B cell (primary cell): Measurements from ENCODE around the gene EDAR. TPM values are rescaled to one million over a fixed set of nuclear protein-coding genes. Genes with fewer than 3 reads are reported as not detected.

ENCODE experiments used
- ATAC-seq: fragments of 200-7000 bp; cut with Tn5 transposase; one replicate; pipeline ENCODE4 v1.10.0; 2021; ENCODE audit warnings: low read depth, mild to moderate bottlenecking, moderate number of reproducible peaks, moderate library complexity
- CTCF ChIA-PET: fragments of 350-600 bp; sonication (Branson Sonifier 250); formaldehyde crosslinking; loops from one replicate; lab custom pipeline; 2021; ENCODE audit warnings: antibody characterized with exemption, inconsistent platforms; lab: Charles Lee
- POLR2A ChIA-PET: fragments of 350-600 bp; sonication (Branson Sonifier 250); formaldehyde crosslinking; loops from one replicate; lab custom pipeline; 2021; ENCODE audit warnings: antibody characterized with exemption; lab: Charles Lee
- DNase-seq: peaks from one replicate; pipeline ENCODE4 v3.0.0; 2013
- H2AFZ ChIP-seq: 2 replicates; pipeline ENCODE4 v1.6.1; 2012; ENCODE audit warnings: mild to moderate bottlenecking, low read depth, low read length; ENCODE audit not compliant: insufficient read depth, poor library complexity, severe bottlenecking
- H3K27ac ChIP-seq, 2 donors: 1 replicate in 1 of 2; 2 replicates in 1 of 2; pipeline ENCODE4 v1.5.1; 2012 to 2013; ENCODE audit warnings: low read length in 2 of 2, mild to moderate bottlenecking in 2 of 2, moderate library complexity in 1 of 2
- H3K27me3 ChIP-seq, 4 experiments: fragments of 200-600 bp in 1 of 4; sonication (generic) in 1 of 4; replicated peaks in 1 of 4; 1 replicate in 2 of 4; 2 replicates in 2 of 4; pipeline versions ENCODE4 v1.6.1 to v1.7.0; 2013 to 2016; ENCODE audit warnings: low read length in 3 of 4, mild to moderate bottlenecking in 2 of 4, mixed read lengths in 1 of 4, moderate library complexity in 1 of 4; ENCODE audit not compliant: insufficient read depth in 4 of 4, control insufficient read depth in 3 of 4; ENCODE audit errors: control extremely low read depth in 1 of 4
- H3K36me3 ChIP-seq, 2 experiments: replicated peaks in 1 of 2; 1 replicate in 1 of 2; 2 replicates in 1 of 2; pipeline versions ENCODE4 v1.6.1 to v1.7.1; 2013; ENCODE audit warnings: low read length in 1 of 2; ENCODE audit not compliant: insufficient read depth in 2 of 2, control insufficient read depth in 1 of 2; ENCODE audit errors: control extremely low read depth in 1 of 2, extremely low read depth in 1 of 2
- H3K4me1 ChIP-seq, 2 donors: fragments of 200-600 bp in 1 of 2; sonication (generic) in 1 of 2; 1 replicate in 1 of 2; 2 replicates in 1 of 2; pipeline versions ENCODE4 v1.5.1 to v1.6.1; 2013 to 2017; ENCODE audit warnings: low read length in 2 of 2; ENCODE audit not compliant: control insufficient read depth in 2 of 2, insufficient read depth in 2 of 2
- H3K4me2 ChIP-seq: replicated peaks from 2 replicates; pipeline ENCODE3; 2012; ENCODE audit warnings: mild to moderate bottlenecking, low read depth, low read length; ENCODE audit not compliant: poor library complexity, severe bottlenecking
- H3K4me3 ChIP-seq, 5 experiments: fragments of 200-600 bp in 1 of 5; sonication (generic) in 1 of 5; 1 replicate in 3 of 5; 2 replicates in 2 of 5; pipeline versions ENCODE4 v1.5.1 to v1.7.0; 2011 to 2016; ENCODE audit warnings: low read length in 4 of 5, mild to moderate bottlenecking in 4 of 5, low read depth in 2 of 5, control low read depth in 1 of 5, moderate library complexity in 1 of 5; ENCODE audit not compliant: insufficient read depth in 1 of 5; ENCODE audit errors: control extremely low read depth in 1 of 5, extremely low read depth in 1 of 5
- H3K79me2 ChIP-seq: fragments of 200-600 bp; sonication (generic); one replicate; pipeline ENCODE4 v1.6.0; 2016; ENCODE audit warnings: low read length; ENCODE audit not compliant: control insufficient read depth, insufficient read depth
- H3K9ac ChIP-seq: fragments of 200-600 bp; sonication (generic); 2 replicates; pipeline ENCODE4 v1.6.1; 2017; ENCODE audit warnings: mild to moderate bottlenecking, low read length, moderate library complexity
- H3K9me3 ChIP-seq, 3 donors: one replicate each; pipeline versions ENCODE4 v1.6.1 to v1.7.1; 2013; ENCODE audit warnings: low read length in 2 of 3; ENCODE audit not compliant: control insufficient read depth in 2 of 3, insufficient read depth in 1 of 3; ENCODE audit errors: control extremely low read depth in 1 of 3
- H4K20me1 ChIP-seq: 2 replicates; pipeline ENCODE4 v1.6.0; 2012; ENCODE audit warnings: mild to moderate bottlenecking, low read length; ENCODE audit not compliant: insufficient read depth, control insufficient read depth, poor library complexity, severe bottlenecking
- H3K27ac Mint-ChIP-seq: one replicate; pipeline ENCODE4 v1.8.0; 2021; ENCODE audit warnings: mixed read lengths
- H3K27me3 Mint-ChIP-seq: one replicate; pipeline ENCODE4 v1.8.0; 2021; ENCODE audit warnings: mixed read lengths
- H3K4me1 Mint-ChIP-seq: one replicate; pipeline ENCODE4 v1.8.0; 2021; ENCODE audit warnings: mixed read lengths
- H3K4me3 Mint-ChIP-seq: one replicate; pipeline ENCODE4 v1.8.0; 2021; ENCODE audit warnings: mixed read lengths
- H3K9me3 Mint-ChIP-seq: one replicate; pipeline ENCODE4 v1.8.0; 2022; ENCODE audit warnings: mixed read lengths; ENCODE audit not compliant: insufficient read depth
- EZH2 ChIP-seq: IDR thresholded peaks from 2 replicates; pipeline ENCODE4 v1.6.1; 2012; ENCODE audit warnings: borderline replicate concordance, low read depth, mild to moderate bottlenecking, moderate library complexity, low read length; ENCODE audit not compliant: insufficient read depth, poor library complexity, severe bottlenecking
- WGBS: methylation state at CpG from one replicate; pipeline ENCODE4 v1.1.5; 2013; ENCODE audit warnings: missing lambda C conversion rate; ENCODE audit not compliant: insufficient coverage; 5-methylcytosine and 5-hydroxymethylcytosine counted together
- intact Hi-C: fragments of 100-400 bp; cut with micrococcal nuclease; formaldehyde crosslinking; loops from one replicate; pipeline ENCODE4 v1.10.0; 2022
- polyA plus RNA-seq: library from polyadenylated mRNA; depleted of rRNA; stranded (reverse); fragments of >200 nt; gene quantifications from 2 replicates; pipeline ENCODE4 v1.2.3, GENCODE V29; 2012
- total RNA-seq, 2 donors: library from RNA; stranded (reverse); fragments of 120-200 nt in 1 of 2; gene quantifications; 1 replicate in 1 of 2; 2 replicates in 1 of 2; pipeline versions ENCODE4 v1.2.3 to v1.2.4, GENCODE V29; 2013 to 2022
- TF ChIP-seq, protein P1 (sequence below): fragments of 200-600 bp; IDR thresholded peaks from one replicate; pipeline ENCODE4 v1.8.0; 2022; ENCODE audit warnings: antibody characterized with exemption, mild to moderate bottlenecking

EDAR gene
- total and polyA plus RNA-seq, 2 donors (not counting 1 experiment from before 2014, with no cell fraction given): 0.03 TPM; not detected in 1

DNA sequence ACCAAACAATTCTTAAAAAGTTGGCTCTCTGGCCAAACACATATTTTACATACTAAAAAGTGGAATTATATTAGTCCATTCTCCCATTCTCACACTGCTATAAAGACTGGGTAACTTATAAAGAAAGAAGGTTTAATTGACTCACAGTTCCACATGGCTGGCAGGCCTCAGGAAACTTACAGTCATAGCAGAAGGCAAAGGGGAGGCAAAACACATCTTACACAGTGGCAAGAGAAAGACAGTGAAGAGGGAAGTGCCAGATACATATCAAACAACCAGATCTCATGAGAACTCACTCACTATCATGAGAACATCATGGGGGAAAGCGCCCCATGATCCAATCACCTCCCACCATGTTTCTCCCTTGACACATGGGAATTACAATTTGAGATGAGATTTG, 42.6 kb downstream of the EDAR start:
- H3K4me2 ChIP-seq: no peak overlapping the region
- no peak overlapping the region for H3K27ac ChIP-seq
- Mint-ChIP-seq H3K27me3 (no peaks in the 10 kb centered on the region), H3K4me3 (no peak overlapping the region), H3K27ac (no peak overlapping the region), H3K9me3 (peaks cover 9% of the 10 kb centered on the region), H3K4me1 (no peaks in the 10 kb centered on the region)
- ChIA-PET CTCF (no interaction called here), POLR2A (no interaction called here)
- no peaks in the 10 kb centered on the region for H3K4me1 ChIP-seq
- no CpG with 5 or more reads among the region's 1 CpG for WGBS
- H3K9me3 ChIP-seq: peaks cover 0 to 34% (median 14%) of the 10 kb centered on the region in 3 donors
- H3K27me3 ChIP-seq: peaks cover 0 to 2% (median 0%) of the 10 kb centered on the region in 4 experiments
- no peak overlapping the region for H3K4me3 ChIP-seq
- H2AFZ ChIP-seq: no peak overlapping the region
- no peak overlapping the region for H3K9ac ChIP-seq
- intact Hi-C loops: no loop called here
- no peaks in the 10 kb centered on the region for H4K20me1 ChIP-seq
- no peak for ATAC-seq
- TF ChIP-seq, protein P1, sequence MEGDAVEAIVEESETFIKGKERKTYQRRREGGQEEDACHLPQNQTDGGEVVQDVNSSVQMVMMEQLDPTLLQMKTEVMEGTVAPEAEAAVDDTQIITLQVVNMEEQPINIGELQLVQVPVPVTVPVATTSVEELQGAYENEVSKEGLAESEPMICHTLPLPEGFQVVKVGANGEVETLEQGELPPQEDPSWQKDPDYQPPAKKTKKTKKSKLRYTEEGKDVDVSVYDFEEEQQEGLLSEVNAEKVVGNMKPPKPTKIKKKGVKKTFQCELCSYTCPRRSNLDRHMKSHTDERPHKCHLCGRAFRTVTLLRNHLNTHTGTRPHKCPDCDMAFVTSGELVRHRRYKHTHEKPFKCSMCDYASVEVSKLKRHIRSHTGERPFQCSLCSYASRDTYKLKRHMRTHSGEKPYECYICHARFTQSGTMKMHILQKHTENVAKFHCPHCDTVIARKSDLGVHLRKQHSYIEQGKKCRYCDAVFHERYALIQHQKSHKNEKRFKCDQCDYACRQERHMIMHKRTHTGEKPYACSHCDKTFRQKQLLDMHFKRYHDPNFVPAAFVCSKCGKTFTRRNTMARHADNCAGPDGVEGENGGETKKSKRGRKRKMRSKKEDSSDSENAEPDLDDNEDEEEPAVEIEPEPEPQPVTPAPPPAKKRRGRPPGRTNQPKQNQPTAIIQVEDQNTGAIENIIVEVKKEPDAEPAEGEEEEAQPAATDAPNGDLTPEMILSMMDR: no peak
- TF ChIP-seq EZH2: no peak
- no peaks in the 10 kb centered on the region for H3K79me2 ChIP-seq
- no peaks in the 10 kb centered on the region for H3K36me3 ChIP-seq
- no peak for DNase-seq

DNA sequence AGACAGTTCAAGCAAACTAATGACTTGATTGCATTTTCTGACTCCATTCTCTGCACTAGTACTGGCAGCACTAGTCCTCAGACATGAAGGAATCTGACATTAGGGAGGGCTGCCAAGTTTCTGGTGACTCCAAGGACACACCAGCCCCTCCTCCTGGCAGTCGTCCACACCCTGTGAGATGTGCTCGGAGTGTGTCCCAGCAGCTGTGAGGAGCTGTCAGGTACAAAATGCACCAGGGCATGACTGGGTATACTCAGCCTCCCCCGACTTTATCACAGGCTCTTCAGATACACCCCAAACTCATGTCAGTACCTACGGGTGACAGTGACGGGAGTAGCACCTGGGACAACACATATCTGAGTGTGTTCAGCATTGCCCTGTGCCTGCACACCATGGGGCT, 43.1 kb downstream of the EDAR start:
- peaks cover 0 to 2% (median 0%) of the 10 kb centered on the region in 4 experiments for H3K27me3 ChIP-seq
- ATAC-seq (no peak), DNase-seq (no peak)
- no peak overlapping the region for H3K4me3 Mint-ChIP-seq
- H3K79me2 ChIP-seq: no peaks in the 10 kb centered on the region
- intact Hi-C loops: no loop called here
- no peak overlapping the region for H3K27ac Mint-ChIP-seq
- peaks cover 0 to 34% (median 14%) of the 10 kb centered on the region in 3 donors for H3K9me3 ChIP-seq
- TF ChIP-seq EZH2: no peak
- TF ChIP-seq, protein P1: no peak
- H3K27me3 Mint-ChIP-seq: no peaks in the 10 kb centered on the region
- no peaks in the 10 kb centered on the region for H4K20me1 ChIP-seq
- H3K4me1 ChIP-seq: no peaks in the 10 kb centered on the region
- H3K4me1 Mint-ChIP-seq: no peaks in the 10 kb centered on the region
- WGBS: 86% methylated on average over 4 of the region's 5 CpGs
- POLR2A ChIA-PET: no interaction called here
- no peaks in the 10 kb centered on the region for H3K36me3 ChIP-seq
- H2AFZ ChIP-seq: no peak overlapping the region
- no peak overlapping the region for H3K9ac ChIP-seq
- H3K27ac ChIP-seq: no peak overlapping the region
- no peak overlapping the region for H3K4me3 ChIP-seq
- H3K9me3 Mint-ChIP-seq: peaks cover 9% of the 10 kb centered on the region
- CTCF ChIA-PET: no interaction called here
- no peak overlapping the region for H3K4me2 ChIP-seq
